Upper lobe of left lung (tissue), 6 donors: ENCODE data around the gene KRAS. TPM values are rescaled to one million over a fixed set of nuclear protein-coding genes. Genes with fewer than 3 reads are reported as not detected.

Source experiments
- ATAC-seq, 2 donors: fragments of 200-7000 bp; cut with Tn5 transposase; one replicate each; pipeline ENCODE4 v1.9.1; 2022; ENCODE audit warnings: mild to moderate bottlenecking in 2 of 2, moderate library complexity in 2 of 2; ENCODE audit not compliant: low FRiP score in 2 of 2
- DNase-seq, 2 donors: peaks; one replicate each; pipeline ENCODE4 v3.0.0-alpha.2; 2019 to 2020
- H3K27ac ChIP-seq, 4 donors: fragments of 200-600 bp; sonication (generic); one replicate each; pipeline ENCODE4 v1.5.1; 2016 to 2019
- H3K27me3 ChIP-seq, 4 donors: fragments of 200-600 bp; sonication (generic); one replicate each; pipeline ENCODE4 v1.5.1; 2017 to 2019
- H3K36me3 ChIP-seq, 4 donors: fragments of 200-600 bp; sonication (generic); one replicate each; pipeline ENCODE4 v1.5.1; 2016 to 2019
- H3K4me1 ChIP-seq, 4 donors: fragments of 200-600 bp; sonication (generic); one replicate each; pipeline ENCODE4 v1.5.1; 2018 to 2019
- H3K4me3 ChIP-seq, 4 donors: fragments of 200-600 bp; sonication (generic); one replicate each; pipeline ENCODE4 v1.5.1; 2017 to 2019; ENCODE audit warnings: mild to moderate bottlenecking in 2 of 4, moderate library complexity in 1 of 4
- H3K9me3 ChIP-seq, 4 donors: fragments of 200-600 bp; sonication (generic); one replicate each; pipeline ENCODE4 v1.5.1; 2018 to 2019
- EP300 ChIP-seq, 4 donors: sonication (generic); formaldehyde crosslinking; IDR thresholded peaks; one replicate each; pipeline ENCODE4 v1.5.1; 2017; ENCODE audit warnings: antibody characterized with exemption in 4 of 4, control low read depth in 2 of 4
- POLR2A ChIP-seq, 4 donors: fragments of 450-650 bp; IDR thresholded peaks; one replicate each; pipeline ENCODE4 v1.5.1; 2016 to 2017; ENCODE audit warnings: antibody characterized with exemption in 4 of 4, mild to moderate bottlenecking in 2 of 4
- POLR2AphosphoS5 ChIP-seq, 2 donors: sonication (generic); formaldehyde crosslinking; IDR thresholded peaks; one replicate each; pipeline ENCODE4 v1.5.1; 2017; ENCODE audit warnings: antibody characterized with exemption in 2 of 2
- WGBS, 2 donors: methylation state at CpG; one replicate each; pipeline ENCODE4 v1.1.5; 2017 to 2018; 5-methylcytosine and 5-hydroxymethylcytosine counted together
- total RNA-seq, 6 donors: library from RNA; depleted of rRNA in 4 of 6; stranded (reverse); fragments of >200 nt in 4 of 6; gene quantifications; one replicate each; pipeline versions ENCODE4 v1.1.0 to v1.2.1, GENCODE V29; 2016 to 2021
- TF ChIP-seq, protein P1 (sequence below), 6 experiments: fragments of 450-650 bp in 4 of 6; fragments of 200-600 bp in 2 of 6; sonication (generic) in 2 of 6; IDR thresholded peaks; one replicate each; pipeline ENCODE4 v1.5.1; 2016 to 2019; ENCODE audit warnings: antibody characterized with exemption in 6 of 6
- donor health status: DM: no; HTN: no; CAD: no; lungs with moderate emphysema.
- donor health status: DM: no; HTN: yes; CAD: no; lungs with severe emphysema.

The KRAS gene
- total RNA-seq, 6 donors from 2014 or later = 10.4 to 32.9 (median 20.6) TPM

DNA sequence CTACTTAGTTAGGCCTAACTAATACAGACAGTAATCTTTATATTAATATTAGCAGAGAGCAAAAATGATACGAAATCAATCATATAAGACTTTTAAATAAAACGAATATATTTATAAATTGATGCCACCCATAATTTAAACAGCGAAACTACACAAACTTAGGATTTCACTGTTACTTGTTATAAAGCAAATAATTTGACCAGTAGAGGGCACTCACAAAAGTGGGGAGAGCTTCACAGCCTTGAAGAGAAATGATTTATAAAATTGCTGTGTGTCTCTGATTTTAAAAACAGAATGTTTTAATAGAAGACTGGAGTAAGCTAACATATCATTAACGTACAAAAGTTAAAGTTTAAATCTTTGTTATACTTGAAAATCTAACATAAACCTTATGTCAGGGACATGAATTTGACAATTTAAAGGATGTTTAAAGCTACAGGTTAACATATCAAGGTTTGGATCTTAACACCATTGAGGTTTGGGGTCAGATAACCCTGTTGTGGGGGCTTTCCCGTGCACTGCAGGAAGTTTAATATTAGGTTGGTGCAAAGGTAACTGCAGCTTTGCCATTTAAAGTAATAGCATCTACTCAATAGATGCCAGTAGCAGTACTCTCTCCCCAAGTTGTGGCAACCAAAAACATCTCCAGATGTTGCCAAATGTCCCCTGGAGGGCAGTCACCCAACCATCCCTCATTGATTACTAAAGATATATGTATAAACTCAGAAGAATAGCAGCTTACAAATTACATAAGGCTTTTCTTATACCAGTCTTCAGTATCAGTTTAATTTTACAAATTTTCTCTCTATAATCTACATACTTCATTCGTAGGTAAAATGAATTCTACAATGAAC is 9.3 kb downstream of the KRAS start:
- Histone ChIP-seq H3K27ac (no peak overlapping the region), H3K4me1 (no peaks in the 10 kb centered on the region), H3K27me3 (no peaks in the 10 kb centered on the region), H3K36me3 (peaks cover 0 to 17% (median 0%) of the 10 kb centered on the region in 4 donors), H3K4me3 (no peak overlapping the region), H3K9me3 (no peaks in the 10 kb centered on the region)
- ATAC-seq (peak in 1 of 2 donors; percentile 68), DNase-seq (no peak)
- 42 to 43% methylated on average over 6 of the region's 6 CpGs for WGBS, 2 donors
- TF ChIP-seq, protein P1, sequence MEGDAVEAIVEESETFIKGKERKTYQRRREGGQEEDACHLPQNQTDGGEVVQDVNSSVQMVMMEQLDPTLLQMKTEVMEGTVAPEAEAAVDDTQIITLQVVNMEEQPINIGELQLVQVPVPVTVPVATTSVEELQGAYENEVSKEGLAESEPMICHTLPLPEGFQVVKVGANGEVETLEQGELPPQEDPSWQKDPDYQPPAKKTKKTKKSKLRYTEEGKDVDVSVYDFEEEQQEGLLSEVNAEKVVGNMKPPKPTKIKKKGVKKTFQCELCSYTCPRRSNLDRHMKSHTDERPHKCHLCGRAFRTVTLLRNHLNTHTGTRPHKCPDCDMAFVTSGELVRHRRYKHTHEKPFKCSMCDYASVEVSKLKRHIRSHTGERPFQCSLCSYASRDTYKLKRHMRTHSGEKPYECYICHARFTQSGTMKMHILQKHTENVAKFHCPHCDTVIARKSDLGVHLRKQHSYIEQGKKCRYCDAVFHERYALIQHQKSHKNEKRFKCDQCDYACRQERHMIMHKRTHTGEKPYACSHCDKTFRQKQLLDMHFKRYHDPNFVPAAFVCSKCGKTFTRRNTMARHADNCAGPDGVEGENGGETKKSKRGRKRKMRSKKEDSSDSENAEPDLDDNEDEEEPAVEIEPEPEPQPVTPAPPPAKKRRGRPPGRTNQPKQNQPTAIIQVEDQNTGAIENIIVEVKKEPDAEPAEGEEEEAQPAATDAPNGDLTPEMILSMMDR (IDR thresholded peaks at IDR 0.05) = peak in 5 of 6 experiments; percentile 31 to 52 (median 50)
- TF ChIP-seq EP300 (IDR thresholded peaks at IDR 0.05) (no peak), POLR2A (IDR thresholded peaks at IDR 0.05) (no peak), POLR2AphosphoS5 (IDR thresholded peaks at IDR 0.05) (no peak)

DNA sequence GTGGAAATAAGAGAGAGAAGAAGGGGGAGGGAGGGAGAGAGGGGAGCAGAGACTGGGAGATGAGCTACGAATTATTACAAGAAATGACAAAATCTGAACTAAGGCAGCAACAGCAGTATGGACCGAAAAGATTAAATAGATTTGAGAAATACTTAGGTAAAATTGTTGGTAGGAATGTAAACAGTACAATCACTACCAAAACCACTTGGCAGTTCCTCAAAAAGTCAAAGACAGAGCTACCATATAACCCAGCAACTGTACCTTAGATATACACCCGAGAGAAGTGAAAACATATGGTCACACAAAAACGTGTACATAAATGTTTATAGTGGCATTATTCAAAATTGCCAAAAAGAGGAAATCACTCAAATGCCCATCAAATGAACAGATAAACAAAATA is 14.1 kb downstream of the KRAS start:
- ATAC-seq = no peak

DNA sequence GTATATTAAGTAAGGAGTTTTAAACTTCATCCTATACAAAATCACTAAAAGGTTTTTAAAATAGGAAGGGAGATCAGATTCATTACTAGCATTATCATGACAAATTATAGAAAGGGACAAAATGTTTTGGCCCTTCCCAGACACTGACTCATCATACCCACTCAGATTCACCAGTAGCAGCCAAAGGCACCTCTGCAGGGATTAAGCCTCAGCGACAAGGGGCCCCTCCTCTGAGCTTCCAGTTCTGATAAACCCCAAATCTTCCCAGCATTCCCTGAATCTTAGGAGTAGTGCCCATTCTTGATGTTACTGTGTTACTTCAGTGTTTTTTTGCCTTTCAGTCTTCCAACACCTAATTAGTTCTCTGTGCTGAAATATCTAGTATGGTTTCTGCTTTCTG is 14.5 kb downstream of the KRAS start:
- ATAC-seq (peak in 1 of 2 donors; percentile 75), DNase-seq (no peak)
- no peaks in the 10 kb centered on the region for H3K27me3 ChIP-seq
- peaks cover 0 to 5% (median 2%) of the 10 kb centered on the region in 4 donors for H3K36me3 ChIP-seq
- 59 to 67% methylated on average over 1 of the region's 1 CpG for WGBS, 2 donors
- TF ChIP-seq POLR2A (IDR thresholded peaks at IDR 0.05) (no peak), POLR2AphosphoS5 (IDR thresholded peaks at IDR 0.05) (no peak), EP300 (IDR thresholded peaks at IDR 0.05) (no peak)
- TF ChIP-seq, protein P1 (IDR thresholded peaks at IDR 0.05) = no peak
- no peak overlapping the region for H3K27ac ChIP-seq
- H3K4me1 ChIP-seq = no peaks in the 10 kb centered on the region
- H3K4me3 ChIP-seq = no peak overlapping the region
- H3K9me3 ChIP-seq = no peaks in the 10 kb centered on the region

More for the DNA sequence above, 14.1 kb downstream of the KRAS start:
- WGBS, 2 donors = 76 to 77% methylated on average over 4 of the region's 4 CpGs
- no peaks in the 10 kb centered on the region for H3K9me3 ChIP-seq
- no peaks in the 10 kb centered on the region for H3K4me1 ChIP-seq
- H3K27ac ChIP-seq = no peak overlapping the region
- peaks cover 0 to 5% (median 2%) of the 10 kb centered on the region in 4 donors for H3K36me3 ChIP-seq
- DNase-seq = no peak
- H3K27me3 ChIP-seq = no peaks in the 10 kb centered on the region
- H3K4me3 ChIP-seq = no peak overlapping the region
- TF ChIP-seq POLR2AphosphoS5 (IDR thresholded peaks at IDR 0.05) (no peak), EP300 (IDR thresholded peaks at IDR 0.05) (no peak), POLR2A (IDR thresholded peaks at IDR 0.05) (no peak)
- TF ChIP-seq, protein P1 (IDR thresholded peaks at IDR 0.05) = no peak

DNA sequence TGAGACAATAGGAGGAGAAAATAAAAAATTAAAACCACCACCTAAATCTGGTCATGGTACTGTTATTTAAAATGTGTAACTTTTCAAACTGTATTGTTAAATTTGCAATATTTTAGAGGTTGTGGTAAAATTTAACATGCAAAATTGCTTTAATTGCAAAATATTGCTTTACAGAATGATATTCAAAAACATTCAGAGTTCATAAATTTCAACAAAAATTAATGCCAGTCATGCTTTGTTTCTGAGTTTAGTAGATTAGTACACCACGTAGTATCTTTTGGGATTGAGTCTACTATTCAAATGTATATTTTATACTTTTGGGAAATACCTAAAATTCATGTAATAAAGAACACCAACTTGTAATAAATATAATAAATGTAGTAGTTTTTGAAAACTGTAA is 37.4 kb downstream of the KRAS start:
- no peaks in the 10 kb centered on the region for H3K4me1 ChIP-seq
- TF ChIP-seq POLR2AphosphoS5 (IDR thresholded peaks at IDR 0.05) (no peak), EP300 (IDR thresholded peaks at IDR 0.05) (no peak), POLR2A (IDR thresholded peaks at IDR 0.05) (no peak)
- TF ChIP-seq, protein P1 (IDR thresholded peaks at IDR 0.05) = no peak

More for the DNA sequence above, 37.4 kb downstream of the KRAS start:
- H3K9me3 ChIP-seq = no peaks in the 10 kb centered on the region
- no peaks in the 10 kb centered on the region for H3K27me3 ChIP-seq
- 88 to 97% methylated on average over 1 of the region's 1 CpG for WGBS, 2 donors
- H3K4me3 ChIP-seq = no peak overlapping the region
- DNase-seq (no peak), ATAC-seq (no peak)
- H3K27ac ChIP-seq = no peak overlapping the region
- peaks cover 0 to 24% (median 5%) of the 10 kb centered on the region in 4 donors for H3K36me3 ChIP-seq
